DND-41 (cell line): ENCODE results near the gene ATAD3A.
"Not testable (repeated sequence)": the region's sequence is repeated elsewhere in the genome, so short reads cannot be mapped to it uniquely, and the experiment has no call there.

Experiments used
- CTCF ChIP-seq: IDR thresholded peaks from 2 replicates; pipeline ENCODE4 v1.5.1; 2012; ENCODE audit warnings: borderline replicate concordance, low read length, moderate library complexity, mild to moderate bottlenecking; ENCODE audit not compliant: poor library complexity, severe bottlenecking; ENCODE audit errors: extremely low read depth
- EZH2 ChIP-seq: IDR thresholded peaks from 3 replicates; pipeline ENCODE4 v1.6.1; 2012; ENCODE audit warnings: borderline replicate concordance, low read depth, mild to moderate bottlenecking, moderate library complexity, low read length, inconsistent platforms; ENCODE audit not compliant: severe bottlenecking

- not testable (repeated sequence) for TF ChIP-seq CTCF, EZH2
Measured at GRCh38 chr1:1518621-1519007, 6.7 kb downstream of the ATAD3A start.
